Activated gamma-delta T cell treated with Interleukin-2 at 50 U/mL for 16 hours (primary cell): Measurements from ENCODE around the gene ADGRG1.

Experiments used
- DNase-seq: peaks from one replicate; pipeline ENCODE4 v3.0.0-alpha.2; 2020

Gene ADGRG1

DNA sequence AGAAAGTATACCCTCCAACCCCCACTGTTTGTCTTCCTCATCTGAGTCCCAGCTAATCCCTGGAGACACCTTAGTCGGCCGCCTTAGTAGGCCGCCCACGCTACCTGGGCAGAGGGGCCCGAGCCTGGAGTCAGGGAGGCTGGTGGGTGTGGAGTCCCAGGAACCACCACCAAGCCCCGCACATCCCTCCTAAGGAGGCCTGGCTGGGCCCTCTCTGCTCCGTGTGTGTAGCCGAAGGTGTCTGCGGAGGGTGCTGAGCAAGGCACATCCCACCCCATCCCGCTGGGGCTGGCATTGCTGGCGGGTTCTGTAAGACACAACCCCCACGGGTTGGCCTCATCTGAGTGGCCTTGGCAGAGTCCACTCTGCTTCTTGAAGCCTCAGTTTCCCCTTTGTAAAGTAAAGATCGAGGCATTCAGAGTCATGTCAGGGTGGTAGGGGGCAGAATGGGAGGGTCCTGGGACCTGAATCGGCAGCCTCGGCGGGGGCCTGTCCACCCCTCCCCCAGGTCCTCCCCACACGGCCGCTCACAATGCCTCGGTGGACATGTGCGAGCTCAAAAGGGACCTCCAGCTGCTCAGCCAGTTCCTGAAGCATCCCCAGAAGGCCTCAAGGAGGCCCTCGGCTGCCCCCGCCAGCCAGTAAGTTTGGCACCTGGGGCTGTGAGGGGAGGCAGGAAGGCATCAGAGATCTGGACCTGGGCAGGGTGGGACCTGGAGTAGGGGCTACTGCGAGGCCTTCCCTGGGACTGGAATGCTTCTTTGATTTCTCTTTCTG is 24.5 kb downstream of the ADGRG1 start:
- no peak for DNase-seq

DNA sequence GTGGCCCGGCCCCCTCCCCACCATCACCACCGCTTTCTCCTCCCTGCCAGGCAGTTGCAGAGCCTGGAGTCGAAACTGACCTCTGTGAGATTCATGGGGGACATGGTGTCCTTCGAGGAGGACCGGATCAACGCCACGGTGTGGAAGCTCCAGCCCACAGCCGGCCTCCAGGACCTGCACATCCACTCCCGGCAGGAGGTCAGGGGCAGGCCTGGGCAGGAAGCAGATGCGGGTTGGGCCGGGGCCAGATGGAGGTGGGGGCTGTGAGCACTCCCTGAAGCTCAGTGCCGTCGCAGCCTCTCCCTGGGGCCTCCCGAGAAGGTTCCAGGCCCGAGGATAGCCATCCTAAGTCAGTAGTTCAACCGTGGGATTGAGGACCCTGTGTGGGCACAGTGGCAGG is 25.5 kb downstream of the ADGRG1 start:
- DNase-seq, result no peak

DNA sequence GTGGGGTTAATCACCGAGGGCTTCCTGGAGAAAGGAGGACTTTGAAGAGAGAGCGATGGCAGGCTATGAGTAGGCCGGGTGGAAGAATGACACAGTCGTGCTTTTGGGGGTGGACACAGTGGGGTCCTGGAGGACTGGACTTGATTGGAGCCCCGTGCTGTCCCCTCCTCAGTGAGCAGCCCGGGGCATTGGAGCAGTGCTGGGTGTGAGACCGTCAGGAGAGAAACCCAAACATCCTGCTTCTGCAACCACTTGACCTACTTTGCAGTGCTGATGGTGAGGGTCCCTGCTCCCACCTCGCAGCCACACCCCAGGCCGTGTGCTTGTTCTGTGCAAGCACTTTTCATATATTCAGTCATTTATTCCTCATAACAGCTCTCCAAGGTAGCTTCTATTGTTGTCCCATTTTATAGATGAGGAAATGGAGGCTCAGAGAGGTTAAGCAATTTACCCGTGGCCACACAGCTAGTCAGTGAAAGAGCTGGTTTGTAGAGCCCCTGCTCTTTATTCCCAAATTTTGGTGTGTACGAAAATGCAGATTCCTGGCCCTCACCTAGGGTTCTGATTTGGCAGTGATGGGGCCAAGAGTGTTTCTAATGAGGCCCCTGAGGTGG is 28.0 kb downstream of the ADGRG1 start:
- DNase-seq, result no peak

- DNase-seq, result no peak
Observed at GRCh38 chr16:57657228-57657627, 28.8 kb downstream of the ADGRG1 start.

- no peak for DNase-seq
Observed at GRCh38 chr16:57658130-57658877, 29.9 kb downstream of the ADGRG1 start.

- DNase-seq, result no peak
Observed at GRCh38 chr16:57658878-57659674, 30.6 kb downstream of the ADGRG1 start.

DNA sequence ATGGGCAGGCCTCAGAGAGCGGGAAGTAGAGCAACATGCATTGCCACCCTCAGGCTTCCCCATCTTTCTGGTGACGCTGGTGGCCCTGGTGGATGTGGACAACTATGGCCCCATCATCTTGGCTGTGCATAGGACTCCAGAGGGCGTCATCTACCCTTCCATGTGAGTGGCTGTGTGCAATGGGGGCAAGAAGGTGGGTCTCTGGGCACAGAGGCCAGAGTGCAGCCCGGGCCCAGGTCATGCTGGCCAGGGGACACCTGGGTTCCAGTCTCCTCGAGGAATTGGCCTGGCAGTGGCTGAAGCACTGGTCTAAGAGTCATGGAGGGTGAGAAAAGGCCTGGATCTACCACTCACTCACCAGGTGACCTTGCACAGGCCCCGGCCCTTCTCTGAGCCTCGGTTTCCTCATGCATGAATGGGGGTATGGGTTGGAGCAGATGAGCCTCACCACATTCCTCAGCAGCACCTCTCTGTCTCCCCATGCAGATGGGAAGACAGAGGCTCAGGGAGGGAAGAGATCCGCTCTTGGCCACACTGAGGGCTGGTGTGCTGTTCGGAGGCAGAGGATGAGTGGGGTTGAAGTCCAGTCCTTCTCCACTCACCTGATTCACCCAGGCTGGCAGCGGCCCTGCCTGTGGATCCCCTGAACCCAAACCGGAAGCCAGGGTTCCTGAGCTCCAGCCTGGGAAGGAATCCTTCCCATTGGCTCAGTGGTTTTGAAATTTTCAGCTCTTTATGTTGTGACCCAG is 32.5 kb downstream of the ADGRG1 start:
- no peak for DNase-seq

GRCh38 chr16:57661510-57661909 is 33.1 kb downstream of the ADGRG1 start:
- no peak for DNase-seq

- no peak for DNase-seq
Observed at GRCh38 chr16:57661936-57662906, 33.8 kb downstream of the ADGRG1 start.

DNA sequence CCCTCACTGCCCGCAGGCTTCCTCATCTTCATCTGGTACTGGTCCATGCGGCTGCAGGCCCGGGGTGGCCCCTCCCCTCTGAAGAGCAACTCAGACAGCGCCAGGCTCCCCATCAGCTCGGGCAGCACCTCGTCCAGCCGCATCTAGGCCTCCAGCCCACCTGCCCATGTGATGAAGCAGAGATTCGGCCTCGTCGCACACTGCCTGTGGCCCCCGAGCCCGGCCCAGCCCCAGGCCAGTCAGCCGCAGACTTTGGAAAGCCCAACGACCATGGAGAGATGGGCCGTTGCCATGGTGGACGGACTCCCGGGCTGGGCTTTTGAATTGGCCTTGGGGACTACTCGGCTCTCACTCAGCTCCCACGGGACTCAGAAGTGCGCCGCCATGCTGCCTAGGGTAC is 35.0 kb downstream of the ADGRG1 start:
- no peak for DNase-seq

DNA sequence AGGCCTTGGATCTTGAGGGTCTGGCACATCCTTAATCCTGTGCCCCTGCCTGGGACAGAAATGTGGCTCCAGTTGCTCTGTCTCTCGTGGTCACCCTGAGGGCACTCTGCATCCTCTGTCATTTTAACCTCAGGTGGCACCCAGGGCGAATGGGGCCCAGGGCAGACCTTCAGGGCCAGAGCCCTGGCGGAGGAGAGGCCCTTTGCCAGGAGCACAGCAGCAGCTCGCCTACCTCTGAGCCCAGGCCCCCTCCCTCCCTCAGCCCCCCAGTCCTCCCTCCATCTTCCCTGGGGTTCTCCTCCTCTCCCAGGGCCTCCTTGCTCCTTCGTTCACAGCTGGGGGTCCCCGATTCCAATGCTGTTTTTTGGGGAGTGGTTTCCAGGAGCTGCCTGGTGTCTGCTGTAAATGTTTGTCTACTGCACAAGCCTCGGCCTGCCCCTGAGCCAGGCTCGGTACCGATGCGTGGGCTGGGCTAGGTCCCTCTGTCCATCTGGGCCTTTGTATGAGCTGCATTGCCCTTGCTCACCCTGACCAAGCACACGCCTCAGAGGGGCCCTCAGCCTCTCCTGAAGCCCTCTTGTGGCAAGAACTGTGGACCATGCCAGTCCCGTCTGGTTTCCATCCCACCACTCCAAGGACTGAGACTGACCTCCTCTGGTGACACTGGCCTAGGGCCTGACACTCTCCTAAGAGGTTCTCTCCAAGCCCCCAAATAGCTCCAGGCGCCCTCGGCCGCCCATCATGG is 35.7 kb downstream of the ADGRG1 start:
- no peak for DNase-seq

DNA sequence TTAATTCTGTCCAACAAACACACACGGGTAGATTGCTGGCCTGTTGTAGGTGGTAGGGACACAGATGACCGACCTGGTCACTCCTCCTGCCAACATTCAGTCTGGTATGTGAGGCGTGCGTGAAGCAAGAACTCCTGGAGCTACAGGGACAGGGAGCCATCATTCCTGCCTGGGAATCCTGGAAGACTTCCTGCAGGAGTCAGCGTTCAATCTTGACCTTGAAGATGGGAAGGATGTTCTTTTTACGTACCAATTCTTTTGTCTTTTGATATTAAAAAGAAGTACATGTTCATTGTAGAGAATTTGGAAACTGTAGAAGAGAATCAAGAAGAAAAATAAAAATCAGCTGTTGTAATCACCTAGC is 36.2 kb downstream of the ADGRG1 start:
- no peak for DNase-seq

- DNase-seq, result no peak
Observed at GRCh38 chr16:57665541-57665940, 37.1 kb downstream of the ADGRG1 start.

GRCh38 chr16:57666353-57667047 is 38.1 kb downstream of the ADGRG1 start:
- DNase-seq, result no peak

- no peak for DNase-seq
Observed at GRCh38 chr16:57667048-57667525, 38.7 kb downstream of the ADGRG1 start.

DNA sequence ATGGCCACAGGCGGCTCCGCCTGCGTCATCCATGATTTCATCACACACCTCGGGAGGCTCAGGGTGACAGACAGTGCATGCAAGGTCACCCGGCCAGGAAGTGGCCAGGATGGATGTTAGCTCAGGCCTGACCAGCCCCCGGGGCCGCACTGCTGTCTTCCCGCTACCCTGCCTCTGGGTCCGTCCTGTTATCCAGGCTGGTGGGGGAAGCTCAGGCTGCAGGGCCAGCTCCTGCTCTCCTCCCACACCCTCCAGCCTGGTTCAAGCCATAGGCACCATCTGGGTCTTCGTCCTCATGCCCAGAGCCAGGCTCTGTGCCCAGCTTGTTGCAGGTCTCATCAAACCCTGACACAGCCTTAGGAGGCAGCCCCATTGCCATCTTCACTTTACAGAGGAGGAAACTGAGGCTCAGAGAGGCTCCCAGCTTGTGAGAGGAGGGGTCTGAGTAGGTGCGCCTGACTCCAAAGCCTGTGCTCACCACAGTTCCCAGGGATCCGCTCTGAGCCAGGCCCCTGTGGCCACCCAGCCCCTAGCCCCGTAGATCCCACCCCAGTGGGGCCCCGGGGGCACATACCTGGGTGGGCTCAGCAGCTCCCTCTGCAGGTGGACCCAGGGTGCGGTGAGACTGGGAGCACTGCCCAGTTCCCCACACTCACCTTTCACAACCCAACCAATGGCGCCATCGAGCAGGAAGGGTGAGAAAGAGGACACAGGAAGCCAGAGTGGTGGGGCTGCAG is 39.3 kb downstream of the ADGRG1 start:
- DNase-seq, result no peak

DNA sequence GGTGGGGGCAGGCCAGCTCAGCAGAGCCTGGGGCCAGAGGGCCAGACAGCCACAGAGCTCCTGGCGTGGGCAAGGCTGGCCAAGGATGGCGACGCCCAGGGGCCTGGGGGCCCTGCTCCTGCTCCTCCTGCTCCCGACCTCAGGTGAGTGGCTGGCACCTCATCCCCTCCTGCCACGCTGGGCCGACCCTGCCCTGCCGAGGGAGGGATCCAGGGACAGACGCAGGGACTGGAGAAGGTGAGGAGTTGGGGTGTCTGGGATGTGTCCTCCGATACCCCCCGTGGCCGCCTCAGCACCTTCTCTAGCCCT is 39.8 kb downstream of the ADGRG1 start, which contains the start of gene ADGRG3:
TSS of gene ADGRG3 (plus strand) at position 44 of the 309 bp plus-strand sequence. CDS start at position 86, 42 bp downstream.
- DNase-seq, result no peak

- DNase-seq, result no peak
Observed at GRCh38 chr16:57668630-57669475, 40.4 kb downstream of the ADGRG1 start.
